Measurements from ENCODE around the gene HIPK4. TPM values are rescaled to one million over a fixed set of nuclear protein-coding genes. Genes with fewer than 3 reads are reported as not detected.

Gene HIPK4
- total RNA-seq, 4 donors from 2014 or later = 0.39 to 0.60 TPM; not detected in 2

DNA sequence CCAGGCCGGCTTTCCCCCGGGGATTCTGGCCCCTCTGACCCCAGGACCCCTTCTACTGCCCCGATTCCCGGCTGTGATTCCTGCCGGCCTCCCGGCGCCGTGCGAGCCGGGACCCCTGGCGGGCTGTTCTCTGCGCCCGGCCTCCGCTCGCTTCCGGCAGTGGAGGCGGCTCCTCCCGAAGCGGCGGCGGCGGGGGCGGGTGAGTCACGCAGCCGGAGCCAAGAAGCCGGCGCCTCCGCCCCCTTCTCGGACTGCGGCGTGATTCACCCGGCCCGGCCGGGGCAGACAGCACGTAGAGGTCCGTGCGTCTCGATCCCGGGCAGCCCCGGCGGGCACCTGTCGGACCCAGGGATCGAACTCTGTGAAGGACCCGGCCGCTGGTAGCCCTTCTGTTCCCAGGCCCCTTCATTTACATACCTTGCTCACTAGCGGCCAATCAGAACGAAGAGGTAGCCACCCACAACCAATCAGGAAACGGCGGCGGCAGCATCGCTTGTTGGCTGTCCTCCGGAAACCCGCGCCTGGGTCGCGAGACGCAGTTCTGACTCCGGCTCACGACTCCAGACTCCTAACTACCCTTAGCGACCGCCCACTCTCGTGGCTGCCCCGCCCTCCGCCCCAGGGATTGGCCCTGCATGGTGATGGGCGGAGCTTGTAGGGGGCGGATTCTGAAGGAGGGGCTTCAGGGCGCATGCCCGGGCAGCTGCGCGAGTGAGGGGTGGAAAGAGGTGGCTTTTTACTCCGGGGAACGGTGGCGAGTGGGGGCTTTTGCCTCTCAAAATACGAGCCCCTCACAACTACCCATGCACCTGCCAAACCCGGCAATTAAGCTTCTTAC lies 35.7 kb upstream of the HIPK4 start, which contains the start of gene SERTAD1:
SERTAD1 (minus strand) TSS at position 543 of the 838 bp plus-strand sequence. CDS start 2,446 bp downstream, outside the sequence.
- Histone ChIP-seq H3K27me3 (no peaks in the 10 kb centered on the region), H3K27ac (peak within 1 kb of the TSS; percentile 95 to 100 (median 99)), H3K4me1 (peaks cover 0 to 44% (median 33%) of the 10 kb centered on the region in 4 donors), H3K36me3 (peaks cover 0 to 13% (median 7%) of the 10 kb centered on the region in 3 donors), H3K9me3 (no peaks in the 10 kb centered on the region), H3K4me3 (peak within 1 kb of the TSS; percentile 83 to 96 (median 94))
- DNase-seq (ENCODE audit: low spot score in 2 of 2) = peak; percentile 100
- 1% methylated on average over 53 of the region's 75 CpGs for WGBS, 2 donors
- TF ChIP-seq, protein P1, sequence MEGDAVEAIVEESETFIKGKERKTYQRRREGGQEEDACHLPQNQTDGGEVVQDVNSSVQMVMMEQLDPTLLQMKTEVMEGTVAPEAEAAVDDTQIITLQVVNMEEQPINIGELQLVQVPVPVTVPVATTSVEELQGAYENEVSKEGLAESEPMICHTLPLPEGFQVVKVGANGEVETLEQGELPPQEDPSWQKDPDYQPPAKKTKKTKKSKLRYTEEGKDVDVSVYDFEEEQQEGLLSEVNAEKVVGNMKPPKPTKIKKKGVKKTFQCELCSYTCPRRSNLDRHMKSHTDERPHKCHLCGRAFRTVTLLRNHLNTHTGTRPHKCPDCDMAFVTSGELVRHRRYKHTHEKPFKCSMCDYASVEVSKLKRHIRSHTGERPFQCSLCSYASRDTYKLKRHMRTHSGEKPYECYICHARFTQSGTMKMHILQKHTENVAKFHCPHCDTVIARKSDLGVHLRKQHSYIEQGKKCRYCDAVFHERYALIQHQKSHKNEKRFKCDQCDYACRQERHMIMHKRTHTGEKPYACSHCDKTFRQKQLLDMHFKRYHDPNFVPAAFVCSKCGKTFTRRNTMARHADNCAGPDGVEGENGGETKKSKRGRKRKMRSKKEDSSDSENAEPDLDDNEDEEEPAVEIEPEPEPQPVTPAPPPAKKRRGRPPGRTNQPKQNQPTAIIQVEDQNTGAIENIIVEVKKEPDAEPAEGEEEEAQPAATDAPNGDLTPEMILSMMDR (IDR thresholded peaks at IDR 0.05) = peak; percentile 83 to 97 (median 94)
- TF ChIP-seq POLR2A (IDR thresholded peaks at IDR 0.05) (peak; percentile 98 to 99), EP300 (IDR thresholded peaks at IDR 0.05) (peak; percentile 78 to 100)

DNA sequence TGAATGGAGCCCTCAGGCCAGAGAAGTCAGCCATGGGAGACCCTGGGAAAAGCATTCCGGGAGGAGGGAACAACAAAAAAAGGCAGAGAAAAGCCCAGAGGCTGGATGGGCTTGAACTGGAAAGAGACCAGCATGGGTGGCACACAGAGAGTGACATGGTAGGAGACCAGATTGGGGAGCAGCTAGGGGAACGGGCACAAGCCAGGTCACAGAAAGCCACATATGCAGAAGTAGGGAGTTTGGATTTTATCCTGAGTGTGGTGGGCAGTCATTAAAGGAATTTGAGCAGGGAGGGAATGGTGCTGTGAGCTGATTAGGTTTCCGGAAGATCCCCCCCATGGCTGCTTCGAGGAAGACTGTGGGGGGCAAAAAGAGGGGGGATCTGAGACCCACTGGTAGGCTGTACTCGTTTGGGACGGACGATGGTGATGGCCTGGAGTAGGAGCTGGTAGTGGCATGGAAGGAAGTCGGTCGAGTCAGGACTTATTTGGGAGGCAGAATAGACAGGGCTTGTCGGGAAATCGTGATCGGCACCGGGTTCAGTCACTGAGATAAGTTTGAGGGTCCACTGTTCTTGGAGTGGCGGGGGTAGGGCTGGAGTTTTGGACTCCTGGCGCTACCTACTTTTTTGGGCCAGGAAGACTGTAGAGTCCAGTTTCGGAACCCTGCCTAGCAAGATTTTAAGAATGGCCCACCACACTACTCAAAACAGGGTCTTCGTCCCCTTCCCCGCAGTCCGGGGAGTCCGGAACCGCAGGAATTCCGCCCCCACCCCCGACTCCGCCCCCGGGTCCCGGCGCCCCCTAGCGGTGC lies 34.9 kb upstream of the HIPK4 start:
- Histone ChIP-seq H3K4me1 (peaks cover 0 to 49% (median 33%) of the 10 kb centered on the region in 4 donors), H3K27me3 (no peaks in the 10 kb centered on the region), H3K9me3 (no peaks in the 10 kb centered on the region), H3K4me3 (peak overlapping the region; percentile 83 to 96 (median 94)), H3K36me3 (peaks cover 0 to 13% (median 7%) of the 10 kb centered on the region in 3 donors), H3K27ac (peak overlapping the region; percentile 95 to 100 (median 99))
- DNase-seq (ENCODE audit: low spot score in 2 of 2) = no peak
- TF ChIP-seq POLR2A (IDR thresholded peaks at IDR 0.05) (no peak), EP300 (IDR thresholded peaks at IDR 0.05) (no peak)
- TF ChIP-seq, protein P1 (IDR thresholded peaks at IDR 0.05) = no peak
- WGBS, 2 donors = 1% methylated on average over 16 to 20 of the region's 28 CpGs

DNA sequence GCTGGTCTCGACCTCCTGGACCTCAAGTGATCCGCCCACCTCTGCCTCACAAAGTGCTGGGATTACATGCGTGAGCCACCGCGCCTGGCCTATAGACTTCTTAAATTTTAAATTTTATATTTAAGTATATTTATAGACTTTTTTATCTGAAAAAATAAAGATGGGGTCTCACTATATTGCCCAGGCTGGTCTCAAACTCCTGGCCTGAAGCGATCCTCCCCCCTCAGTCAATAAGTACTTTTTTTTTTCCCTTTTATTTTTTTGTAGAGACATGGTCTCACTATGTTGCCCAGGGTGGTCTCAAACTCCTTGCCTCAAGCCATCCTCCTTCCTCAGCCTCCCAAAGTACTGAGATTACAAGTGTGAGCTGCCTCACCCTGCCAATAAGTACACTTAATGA lies 34.0 kb upstream of the HIPK4 start:
- TF ChIP-seq EP300 (IDR thresholded peaks at IDR 0.05) (no peak), POLR2A (IDR thresholded peaks at IDR 0.05) (no peak)
- TF ChIP-seq, protein P1 (IDR thresholded peaks at IDR 0.05) = no peak
- WGBS, 2 donors = 84 to 86% methylated on average over 6 of the region's 6 CpGs
- Histone ChIP-seq H3K9me3 (no peaks in the 10 kb centered on the region), H3K36me3 (peaks cover 0 to 13% (median 7%) of the 10 kb centered on the region in 3 donors), H3K4me3 (peak overlapping the region in 2 of 4 donors; percentile 83 to 96), H3K27ac (peak overlapping the region; percentile 95 to 100 (median 99)), H3K27me3 (no peaks in the 10 kb centered on the region), H3K4me1 (peaks cover 0 to 49% (median 33%) of the 10 kb centered on the region in 4 donors)
- no peak for DNase-seq (ENCODE audit: low spot score in 2 of 2)

- WGBS, 2 donors = 77 to 86% methylated on average over 25 of the region's 31 CpGs
- Histone ChIP-seq H3K9me3 (no peaks in the 10 kb centered on the region), H3K4me1 (peaks cover 0 to 51% (median 33%) of the 10 kb centered on the region in 4 donors), H3K36me3 (peaks cover 0 to 13% (median 7%) of the 10 kb centered on the region in 3 donors), H3K27me3 (no peaks in the 10 kb centered on the region), H3K4me3 (peak overlapping the region in 1 of 4 donors; percentile 96), H3K27ac (peak overlapping the region; percentile 95 to 100 (median 98))
- DNase-seq (ENCODE audit: low spot score in 2 of 2) = no peak
- TF ChIP-seq, protein P1 (IDR thresholded peaks at IDR 0.05) = no peak
- no peak for TF ChIP-seq POLR2A (IDR thresholded peaks at IDR 0.05)
- no peak for TF ChIP-seq EP300 (IDR thresholded peaks at IDR 0.05)
These were observed 33.0 kb upstream of the HIPK4 start for GRCh38 chr19:40422748-40423566.
